Prostate gland (tissue), 2 donors: Measurements from ENCODE around the gene EPB41L4A. TPM values are rescaled to one million over a fixed set of nuclear protein-coding genes. Genes with fewer than 3 reads are reported as not detected.

ENCODE experiments used
- DNase-seq: peaks from one replicate; pipeline ENCODE4 v3.0.0-alpha.2; 2019; ENCODE audit warnings: low spot score
- H3K27ac ChIP-seq, 2 donors: fragments of 200-600 bp; sonication (generic); 2 replicates each; pipeline ENCODE4 v1.5.1; 2017 to 2019
- H3K27me3 ChIP-seq: fragments of 200-600 bp; sonication (generic); replicated peaks from 2 replicates; pipeline ENCODE4 v1.5.1; 2019; ENCODE audit not compliant: insufficient read depth
- H3K36me3 ChIP-seq, 2 donors: fragments of 200-600 bp; sonication (generic); 1 replicate in 1 of 2; 2 replicates in 1 of 2; pipeline versions ENCODE4 v1.5.1 to v1.8.1; 2017 to 2019
- H3K4me1 ChIP-seq: fragments of 200-600 bp; sonication (generic); replicated peaks from 2 replicates; pipeline ENCODE4 v1.5.1; 2019
- H3K4me3 ChIP-seq, 2 donors: fragments of 200-600 bp; sonication (generic); 2 replicates each; pipeline ENCODE4 v1.5.1; 2017 to 2019
- H3K9me3 ChIP-seq: fragments of 200-600 bp; sonication (generic); 2 replicates; pipeline ENCODE4 v1.5.1; 2017
- POLR2A ChIP-seq: fragments of 450-650 bp; IDR thresholded peaks from one replicate; pipeline ENCODE4 v1.6.1; 2016; ENCODE audit warnings: antibody characterized with exemption, mild to moderate bottlenecking
- POLR2AphosphoS5 ChIP-seq: sonication (generic); formaldehyde crosslinking; IDR thresholded peaks from one replicate; pipeline ENCODE4 v1.6.1; 2017; ENCODE audit warnings: antibody characterized with exemption
- WGBS: methylation state at CpG from one replicate; pipeline ENCODE4 v1.1.5; 2018; 5-methylcytosine and 5-hydroxymethylcytosine counted together
- intact Hi-C: fragments of 100-400 bp; cut with DNase I; formaldehyde crosslinking; loops from one replicate; pipeline ENCODE4 v1.14.2; 2022
- total RNA-seq, 2 donors: library from RNA; depleted of rRNA; stranded (reverse); fragments of >200 nt; gene quantifications; one replicate each; pipeline ENCODE4 v1.1.0, GENCODE V29; 2016
- TF ChIP-seq, protein P1 (sequence below), 4 experiments: fragments of 200-600 bp in 2 of 4; fragments of 450-650 bp in 2 of 4; sonication (generic) in 2 of 4; IDR thresholded peaks; 1 replicate in 3 of 4; 2 replicates in 1 of 4; pipeline ENCODE4 v1.5.1; 2016 to 2019; ENCODE audit warnings: antibody characterized with exemption in 4 of 4, mild to moderate bottlenecking in 2 of 4, moderate library complexity in 2 of 4

EPB41L4A gene
- total RNA-seq, 2 donors from 2014 or later: 23.0 to 37.5 TPM

DNA sequence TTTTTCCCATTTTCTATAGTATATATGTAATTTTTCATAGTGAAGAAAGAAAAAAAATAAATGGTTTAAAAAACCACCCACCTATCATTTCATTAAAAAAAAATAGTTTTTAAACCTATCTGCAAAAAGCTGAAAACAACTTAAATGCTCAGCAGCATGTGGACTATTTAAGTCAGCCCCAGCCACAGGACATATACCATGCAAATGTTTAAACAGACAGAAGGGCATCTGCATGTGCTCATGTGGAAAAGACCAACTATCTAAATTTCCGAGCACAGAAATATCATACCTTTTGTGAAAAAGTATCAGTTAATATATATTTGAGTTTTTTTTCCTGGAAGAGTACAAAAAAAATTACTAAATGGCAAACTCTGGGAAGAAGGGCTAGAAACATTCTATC is 143.4 kb downstream of the EPB41L4A start:
- no peak for DNase-seq
- H3K4me3 ChIP-seq: no peak overlapping the region
- H3K27ac ChIP-seq: no peak overlapping the region
- TF ChIP-seq, protein P1, sequence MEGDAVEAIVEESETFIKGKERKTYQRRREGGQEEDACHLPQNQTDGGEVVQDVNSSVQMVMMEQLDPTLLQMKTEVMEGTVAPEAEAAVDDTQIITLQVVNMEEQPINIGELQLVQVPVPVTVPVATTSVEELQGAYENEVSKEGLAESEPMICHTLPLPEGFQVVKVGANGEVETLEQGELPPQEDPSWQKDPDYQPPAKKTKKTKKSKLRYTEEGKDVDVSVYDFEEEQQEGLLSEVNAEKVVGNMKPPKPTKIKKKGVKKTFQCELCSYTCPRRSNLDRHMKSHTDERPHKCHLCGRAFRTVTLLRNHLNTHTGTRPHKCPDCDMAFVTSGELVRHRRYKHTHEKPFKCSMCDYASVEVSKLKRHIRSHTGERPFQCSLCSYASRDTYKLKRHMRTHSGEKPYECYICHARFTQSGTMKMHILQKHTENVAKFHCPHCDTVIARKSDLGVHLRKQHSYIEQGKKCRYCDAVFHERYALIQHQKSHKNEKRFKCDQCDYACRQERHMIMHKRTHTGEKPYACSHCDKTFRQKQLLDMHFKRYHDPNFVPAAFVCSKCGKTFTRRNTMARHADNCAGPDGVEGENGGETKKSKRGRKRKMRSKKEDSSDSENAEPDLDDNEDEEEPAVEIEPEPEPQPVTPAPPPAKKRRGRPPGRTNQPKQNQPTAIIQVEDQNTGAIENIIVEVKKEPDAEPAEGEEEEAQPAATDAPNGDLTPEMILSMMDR (IDR thresholded peaks at IDR 0.05): no peak
- TF ChIP-seq POLR2A (no peak), POLR2AphosphoS5 (no peak)
- no peaks in the 10 kb centered on the region for H3K9me3 ChIP-seq
- no peaks in the 10 kb centered on the region for H3K27me3 ChIP-seq
- intact Hi-C loops: no loop called here
- no peaks in the 10 kb centered on the region for H3K4me1 ChIP-seq
- WGBS: 92% methylated on average over 1 of the region's 1 CpG
- H3K36me3 ChIP-seq: no peaks in the 10 kb centered on the region

DNA sequence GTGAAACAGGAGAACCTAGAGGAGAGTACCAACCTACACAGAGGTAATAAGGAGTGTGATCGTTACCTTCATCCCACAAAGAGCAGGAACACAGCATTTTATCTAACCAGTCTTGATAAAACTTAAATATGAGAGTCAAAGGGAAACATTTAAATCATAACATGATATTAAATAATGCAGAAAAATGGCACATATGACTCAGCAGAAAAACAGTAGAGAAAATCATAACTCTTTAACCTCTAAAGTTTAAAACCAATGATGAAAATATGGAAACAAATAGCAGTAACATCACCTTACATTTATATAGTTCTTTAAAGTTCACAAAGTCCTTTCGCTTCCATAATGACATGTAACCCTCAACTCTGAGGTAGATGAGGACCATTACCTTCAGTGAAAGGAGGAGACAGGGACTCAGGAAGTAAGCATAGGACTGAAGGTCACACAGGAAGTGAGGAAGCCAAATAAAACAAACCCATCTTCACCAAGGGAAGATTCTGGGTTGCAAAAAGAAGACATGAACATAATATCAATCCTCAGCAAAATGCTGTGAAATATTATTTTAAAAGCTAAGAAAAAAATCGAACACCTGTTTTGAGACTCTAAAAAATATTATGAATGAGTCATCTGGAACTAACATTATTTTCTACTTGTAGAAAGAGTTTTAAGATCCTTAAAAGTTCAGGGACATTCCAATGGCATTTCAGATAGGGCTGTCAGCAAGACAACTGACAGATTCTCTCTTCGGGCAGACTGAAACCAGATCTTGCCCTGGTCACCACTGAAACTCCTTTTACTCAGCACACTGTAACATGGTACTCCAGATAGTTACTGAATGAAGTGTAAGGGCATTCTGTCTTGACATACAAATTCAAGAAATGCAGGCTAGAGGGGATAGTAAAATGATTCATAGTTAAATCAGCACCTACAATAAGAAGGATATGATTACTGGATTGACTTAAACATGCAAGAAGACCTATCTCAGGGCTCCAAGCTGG is 148.5 kb downstream of the EPB41L4A start:
- TF ChIP-seq, protein P1 (IDR thresholded peaks at IDR 0.05): no peak
- TF ChIP-seq POLR2AphosphoS5: no peak
- no peak for TF ChIP-seq POLR2A
- intact Hi-C loops: no loop called here
- H3K4me3 ChIP-seq: no peak overlapping the region
- H3K27me3 ChIP-seq: no peaks in the 10 kb centered on the region
- no peak for DNase-seq
- 86% methylated on average over 4 of the region's 4 CpGs for WGBS
- H3K9me3 ChIP-seq: no peaks in the 10 kb centered on the region
- no peaks in the 10 kb centered on the region for H3K4me1 ChIP-seq
- no peaks in the 10 kb centered on the region for H3K36me3 ChIP-seq
- H3K27ac ChIP-seq: no peak overlapping the region

DNA sequence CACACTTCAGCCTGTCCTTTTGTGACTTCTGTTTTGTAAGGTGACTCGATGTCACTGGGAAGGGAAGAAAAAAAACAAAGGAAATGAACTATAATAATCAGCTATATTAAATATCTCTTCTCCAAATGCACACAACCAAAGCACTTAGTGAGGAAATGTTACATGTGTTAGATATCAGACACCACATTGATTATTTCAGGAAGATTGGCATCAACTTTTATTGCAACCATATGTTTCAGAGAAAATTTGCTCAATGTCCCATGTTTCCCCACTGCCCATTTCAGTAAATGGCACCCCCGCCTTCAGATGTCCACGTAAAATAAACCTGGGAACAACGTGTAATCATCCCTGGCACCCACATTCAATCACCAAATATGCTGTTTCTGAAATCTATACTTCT is 151.8 kb downstream of the EPB41L4A start:
- Histone ChIP-seq H3K27me3 (no peaks in the 10 kb centered on the region), H3K4me1 (no peaks in the 10 kb centered on the region), H3K4me3 (no peak overlapping the region), H3K9me3 (no peaks in the 10 kb centered on the region), H3K36me3 (no peaks in the 10 kb centered on the region), H3K27ac (no peak overlapping the region)
- no peak for DNase-seq
- TF ChIP-seq POLR2AphosphoS5 (no peak), POLR2A (no peak)
- intact Hi-C loops: no loop called here
- 81% methylated on average over 4 of the region's 4 CpGs for WGBS

DNA sequence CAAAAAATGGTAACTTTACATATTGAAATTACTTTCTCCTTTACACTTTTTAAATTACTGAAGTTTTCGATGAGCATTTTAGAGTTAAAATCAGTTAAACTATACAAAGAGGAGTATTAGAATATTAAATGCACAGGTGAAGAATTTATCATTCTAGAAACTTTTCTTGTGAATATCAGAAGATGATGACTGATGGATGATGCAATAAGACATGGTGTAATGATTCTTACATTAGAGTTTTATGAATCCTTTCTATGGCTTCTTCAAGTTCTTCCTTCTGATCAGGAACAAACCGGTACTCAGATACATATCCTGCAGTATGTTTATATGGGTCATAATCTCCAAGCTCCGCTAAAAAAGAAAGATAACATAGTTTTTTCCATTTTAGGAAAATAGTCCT is 154.4 kb downstream of the EPB41L4A start:
- H3K9me3 ChIP-seq: no peaks in the 10 kb centered on the region
- no peaks in the 10 kb centered on the region for H3K36me3 ChIP-seq
- WGBS: 96% methylated on average over 3 of the region's 3 CpGs
- intact Hi-C loops: no loop called here
- H3K4me3 ChIP-seq: no peak overlapping the region
- DNase-seq: no peak
- no peak overlapping the region for H3K27ac ChIP-seq
- no peaks in the 10 kb centered on the region for H3K27me3 ChIP-seq
- TF ChIP-seq, protein P1 (IDR thresholded peaks at IDR 0.05): no peak
- TF ChIP-seq POLR2A (no peak), POLR2AphosphoS5 (no peak)
- H3K4me1 ChIP-seq: no peaks in the 10 kb centered on the region

DNA sequence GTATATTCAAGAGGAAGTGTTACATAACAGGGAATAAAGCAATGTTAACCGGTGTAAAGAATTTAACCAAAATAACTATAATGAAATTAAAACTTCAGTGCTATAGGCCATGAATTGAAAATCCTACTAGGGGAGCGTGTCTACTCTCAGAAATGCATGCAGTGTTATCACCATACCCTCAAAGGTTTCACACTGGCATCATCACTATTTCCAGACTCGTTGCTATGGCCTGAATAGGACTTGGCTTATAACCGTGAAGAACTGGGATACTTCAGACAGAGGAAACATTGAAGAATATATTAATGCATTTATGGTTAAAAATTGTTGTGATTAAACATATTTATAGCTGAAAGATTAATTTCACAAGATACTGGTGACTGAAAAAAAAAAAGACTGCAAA is 154.9 kb downstream of the EPB41L4A start:
- Histone ChIP-seq H3K4me3 (no peak overlapping the region), H3K9me3 (no peaks in the 10 kb centered on the region), H3K36me3 (no peaks in the 10 kb centered on the region), H3K27ac (no peak overlapping the region), H3K27me3 (no peaks in the 10 kb centered on the region), H3K4me1 (no peaks in the 10 kb centered on the region)
- intact Hi-C loops: no loop called here
- no peak for DNase-seq
- no peak for TF ChIP-seq POLR2A
- TF ChIP-seq POLR2AphosphoS5: no peak
- TF ChIP-seq, protein P1 (IDR thresholded peaks at IDR 0.05): no peak
- 92% methylated on average over 4 of the region's 4 CpGs for WGBS
